ENCODE data around the gene TULP1. TPM values are rescaled to one million over a fixed set of nuclear protein-coding genes. Genes with fewer than 3 reads are reported as not detected.

Gene TULP1
- total RNA-seq, result not detected in 2 replicates

GRCh38 chr6:35512740-35513139 is at the start of gene TULP1:
Gene TULP1 (minus strand): TSS chr6:35512896. CDS start chr6:35512858, 38 bp downstream.

GRCh38 chr6:35496841-35497570 is 15.7 kb downstream of the TULP1 start, which contains the start of gene TEAD3:
Gene TEAD3 (minus strand): TSS chr6:35497079.

GRCh38 chr6:35468181-35468979 is 44.3 kb downstream of the TULP1 start, which contains the start of gene RPL10A:
Gene RPL10A (plus strand): TSS chr6:35468401. CDS start chr6:35468435, 34 bp downstream.

GRCh38 chr6:35452183-35453090 is 60.3 kb downstream of the TULP1 start, which contains the start of gene FANCE:
Gene FANCE (plus strand): TSS chr6:35452338. CDS start chr6:35452546, 208 bp downstream.

Other genes starting within 250 kb of the TULP1 start
- 1.5 and 4.4 TPM in 2 replicates for gene DEF6, start 215.1 kb downstream of the TULP1 start, total RNA-seq
- gene PPARD, start 170.3 kb downstream of the TULP1 start, total RNA-seq, result 5.2 and 5.8 TPM in 2 replicates
- gene FANCE, start 60.6 kb downstream of the TULP1 start, total RNA-seq, result 3.1 and 3.8 TPM in 2 replicates
- 1,998 and 2,423 TPM in 2 replicates for gene RPL10A, start 44.5 kb downstream of the TULP1 start, total RNA-seq
- 3.8 TPM in 2 replicates for gene TEAD3, start 15.8 kb downstream of the TULP1 start, total RNA-seq
- gene FKBP5, start 176.0 kb upstream of the TULP1 start, total RNA-seq, result 1.7 and 3.0 TPM in 2 replicates
- 0.32 and 0.60 TPM in 2 replicates for gene ARMC12, start 224.1 kb upstream of the TULP1 start, total RNA-seq